GM12873 (cell line): ENCODE data around the gene HIPK1.

Experiments
- CTCF ChIP-seq: IDR thresholded peaks from 2 replicates; pipeline ENCODE4 v1.5.1; 2012; ENCODE audit warnings: low read depth, mild to moderate bottlenecking, moderate library complexity, low read length, control low read depth; ENCODE audit not compliant: insufficient read depth; ENCODE audit errors: missing control alignments

HIPK1 gene

DNA sequence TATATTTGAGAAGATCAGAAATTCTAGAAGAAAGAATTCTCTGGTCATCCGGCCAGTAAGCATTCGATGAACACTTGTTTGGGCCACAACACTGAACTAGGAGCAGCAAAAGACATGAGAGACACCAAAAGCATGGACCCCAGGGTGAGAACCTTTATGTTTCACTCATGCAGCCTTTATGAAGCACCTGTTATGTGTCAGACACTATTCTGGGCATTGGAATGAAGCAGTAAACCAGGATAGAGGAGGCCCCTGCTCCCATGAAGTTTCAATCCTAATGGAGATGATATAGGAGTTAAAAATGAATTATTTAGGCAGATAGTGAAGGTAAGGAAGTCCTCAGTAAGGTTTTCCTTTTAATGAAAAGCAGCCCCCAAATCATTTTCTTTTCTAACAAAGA is 93.8 kb downstream of the HIPK1 start:
- TF ChIP-seq CTCF, result no peak

DNA sequence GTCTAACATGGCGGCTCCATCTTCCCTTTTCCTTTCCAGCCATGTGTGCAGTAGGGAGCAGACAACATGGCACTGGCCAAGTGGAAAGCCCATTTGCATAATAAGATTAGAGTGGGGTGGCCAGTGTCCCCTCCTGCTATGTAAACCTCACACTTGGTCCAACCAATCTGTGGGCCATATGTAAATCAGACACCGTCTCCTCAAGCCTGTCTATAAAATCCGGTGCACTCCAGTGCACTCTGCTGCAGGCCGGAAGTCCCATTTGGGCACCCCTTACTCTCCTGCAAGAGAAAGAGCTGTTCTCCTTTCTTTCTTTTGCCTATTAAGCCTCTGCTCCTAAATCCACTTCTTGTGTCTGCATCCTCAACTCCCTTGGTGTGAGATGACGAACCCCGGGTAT is 94.3 kb downstream of the HIPK1 start:
- TF ChIP-seq CTCF, result no peak

GRCh38 chr1:114024049-114024448 is 94.9 kb downstream of the HIPK1 start:
- no peak for TF ChIP-seq CTCF

DNA sequence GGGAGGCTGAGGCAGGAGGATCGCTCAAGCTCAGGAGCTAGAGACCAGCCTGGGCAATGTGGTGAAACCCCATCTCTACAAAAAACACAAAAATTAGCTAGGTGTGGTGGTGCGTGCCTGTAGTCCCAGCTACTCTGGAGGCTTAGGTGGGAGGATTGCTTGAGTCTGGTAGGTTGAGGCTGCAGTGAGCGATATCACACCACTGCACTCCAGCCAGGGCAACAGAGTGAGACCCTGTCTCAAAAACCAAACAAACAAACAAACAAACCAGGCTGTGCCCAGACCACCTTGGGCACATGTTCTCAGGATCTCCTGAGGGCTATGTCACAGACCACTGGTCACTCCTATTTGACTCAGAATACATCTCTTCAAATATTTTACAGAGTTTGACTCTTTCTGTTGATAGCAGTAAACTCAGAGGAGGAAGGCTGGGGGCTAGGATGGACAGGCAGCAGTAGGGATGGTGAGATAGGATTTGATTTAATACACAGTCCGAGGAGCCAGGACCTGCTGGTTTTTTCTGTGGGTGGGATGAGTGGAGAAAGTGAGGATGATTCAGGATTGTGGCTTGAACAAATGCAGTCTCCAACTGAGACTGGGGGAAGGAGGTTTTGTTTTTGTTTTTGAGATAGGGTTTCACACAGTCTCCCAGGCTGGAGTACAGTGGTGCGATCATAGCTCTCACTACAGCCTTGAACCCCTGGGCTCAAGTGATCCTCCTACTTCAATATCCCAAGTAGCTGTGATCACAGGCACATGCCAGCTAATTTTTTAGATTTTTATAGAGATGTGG is 96.7 kb downstream of the HIPK1 start:
- TF ChIP-seq CTCF, result no peak

- TF ChIP-seq CTCF, result no peak
Measured at GRCh38 chr1:114026797-114027196, 97.7 kb downstream of the HIPK1 start.
